ENCODE data around the gene FAM199X.

GRCh38 chrX:104173841-104174240, 7.6 kb downstream of the FAM199X start:
- no peak for TF ChIP-seq POLR2AphosphoS5 (IDR thresholded peaks at IDR 0.05)
- TF ChIP-seq POLR2A (IDR thresholded peaks at IDR 0.05) = no peak
- TF ChIP-seq, protein P1, sequence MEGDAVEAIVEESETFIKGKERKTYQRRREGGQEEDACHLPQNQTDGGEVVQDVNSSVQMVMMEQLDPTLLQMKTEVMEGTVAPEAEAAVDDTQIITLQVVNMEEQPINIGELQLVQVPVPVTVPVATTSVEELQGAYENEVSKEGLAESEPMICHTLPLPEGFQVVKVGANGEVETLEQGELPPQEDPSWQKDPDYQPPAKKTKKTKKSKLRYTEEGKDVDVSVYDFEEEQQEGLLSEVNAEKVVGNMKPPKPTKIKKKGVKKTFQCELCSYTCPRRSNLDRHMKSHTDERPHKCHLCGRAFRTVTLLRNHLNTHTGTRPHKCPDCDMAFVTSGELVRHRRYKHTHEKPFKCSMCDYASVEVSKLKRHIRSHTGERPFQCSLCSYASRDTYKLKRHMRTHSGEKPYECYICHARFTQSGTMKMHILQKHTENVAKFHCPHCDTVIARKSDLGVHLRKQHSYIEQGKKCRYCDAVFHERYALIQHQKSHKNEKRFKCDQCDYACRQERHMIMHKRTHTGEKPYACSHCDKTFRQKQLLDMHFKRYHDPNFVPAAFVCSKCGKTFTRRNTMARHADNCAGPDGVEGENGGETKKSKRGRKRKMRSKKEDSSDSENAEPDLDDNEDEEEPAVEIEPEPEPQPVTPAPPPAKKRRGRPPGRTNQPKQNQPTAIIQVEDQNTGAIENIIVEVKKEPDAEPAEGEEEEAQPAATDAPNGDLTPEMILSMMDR (IDR thresholded peaks at IDR 0.05) = no peak

Data from stomach (tissue), 4 donors.